Endothelial cell of umbilical vein (primary cell): ENCODE measurements around the gene CARD11.

Experiments used
- CTCF ChIP-seq, 2 donors: IDR thresholded peaks; 1 replicate in 1 of 2; 2 replicates in 1 of 2; pipeline ENCODE4 v1.5.1; 2011; ENCODE audit warnings: low read length in 2 of 2, mild to moderate bottlenecking in 2 of 2, moderate library complexity in 2 of 2, control low read depth in 1 of 2, inconsistent platforms in 1 of 2, low read depth in 1 of 2; ENCODE audit not compliant: insufficient read depth in 1 of 2; ENCODE audit errors: extremely low read depth in 1 of 2
- GATA2 ChIP-seq: IDR thresholded peaks from 2 replicates; pipeline ENCODE4 v1.7.0; 2011; ENCODE audit warnings: low read depth, mild to moderate bottlenecking, moderate library complexity, mixed read lengths, low read length; ENCODE audit not compliant: insufficient read length, insufficient read depth
- JUN ChIP-seq: IDR thresholded peaks from 2 replicates; pipeline ENCODE4 v1.6.1; 2011; ENCODE audit warnings: borderline replicate concordance, low read depth; ENCODE audit not compliant: insufficient read length, insufficient read depth

GRCh38 chr7:2929321-2930201, 114.1 kb downstream of the CARD11 start:
- TF ChIP-seq CTCF (IDR thresholded peaks at IDR 0.05; ENCODE audit: extremely low read depth in 1 of 2, insufficient read depth in 1 of 2, low read depth in 1 of 2, low read length in 2 of 2): no peak
- no peak for TF ChIP-seq GATA2
- no peak for TF ChIP-seq JUN
